GM12878 (cell line): Measurements from ENCODE around the gene ATP1A1. TPM values are rescaled to one million over a fixed set of nuclear protein-coding genes. Genes with fewer than 3 reads are reported as not detected.

Source experiments
- ATAC-seq: fragments of 200-7000 bp; cut with Tn5 transposase; 3 replicates; pipeline ENCODE4 v1.9.1; 2020; ENCODE audit warnings: mild to moderate bottlenecking, moderate library complexity
- BruUV-seq: library from RNA; stranded (reverse); fragments of 400-500 nt; replicated peaks from 2 replicates; lab custom pipeline; 2021; lab: Mats Ljungman, UMichigan
- CTCF ChIA-PET: fragments of 300-600 bp; sonication (Branson Sonifier 250); formaldehyde crosslinking; extraction: SDS; loops from one replicate; lab custom pipeline; 2021; ENCODE audit warnings: inconsistent platforms; lab: Yijun Ruan, JAX
- POLR2A ChIA-PET: fragments of 350-600 bp; formaldehyde crosslinking; extraction: SDS; loops from one replicate; lab custom pipeline; 2021; ENCODE audit warnings: inconsistent platforms; lab: Charles Lee
- RAD21 ChIA-PET: fragments of 300-600 bp; sonication (Branson Sonifier 250); formaldehyde crosslinking; loops from one replicate; lab custom pipeline; 2023; ENCODE audit warnings: antibody characterized with exemption; ENCODE audit not compliant: unreplicated experiment; lab: Charles Lee
- SMC1A ChIA-PET: fragments of 300-600 bp; sonication (Branson Sonifier 250); formaldehyde crosslinking; loops from one replicate; lab custom pipeline; 2023; ENCODE audit not compliant: unreplicated experiment, uncharacterized antibody; lab: Charles Lee
- DNase-seq: peaks from one replicate; pipeline ENCODE4 v3.0.0-alpha.2; 2011; ENCODE audit warnings: low read depth, low spot score
- FAIRE-seq: peaks from 3 replicates; lab custom pipeline; 2011; peaks lifted over from hg19 to GRCh38; lab: Jason Lieb, UNC
- H2AFZ ChIP-seq: 2 replicates; pipeline ENCODE4 v1.6.0; 2011; ENCODE audit warnings: low read depth, low read length, control low read depth; ENCODE audit not compliant: control insufficient read depth
- H3K27ac ChIP-seq: 2 replicates; pipeline ENCODE4 v1.5.1; 2011; ENCODE audit warnings: control low read depth; ENCODE audit not compliant: control insufficient read depth, insufficient read depth
- H3K27me3 ChIP-seq, 2 experiments: replicated peaks in 1 of 2; 2 replicates each; pipeline versions ENCODE4 v1.6.0 to v1.6.1; 2011; ENCODE audit warnings: low read length in 1 of 2; ENCODE audit not compliant: control insufficient read depth in 2 of 2, insufficient read depth in 2 of 2
- H3K36me3 ChIP-seq, 2 experiments: 2 replicates each; pipeline ENCODE4 v1.5.1; 2011; ENCODE audit warnings: low read length in 1 of 2; ENCODE audit not compliant: control insufficient read depth in 2 of 2, insufficient read depth in 2 of 2
- H3K4me1 ChIP-seq: 2 replicates; pipeline ENCODE4 v1.6.1; 2011; ENCODE audit warnings: mild to moderate bottlenecking, low read length, moderate library complexity, mixed read lengths; ENCODE audit not compliant: control insufficient read depth, insufficient read depth
- H3K4me2 ChIP-seq: 2 replicates; pipeline ENCODE4 v1.6.0; 2011; ENCODE audit warnings: control low read depth; ENCODE audit not compliant: control insufficient read depth, insufficient read depth
- H3K4me3 ChIP-seq: fragments of 200-600 bp; sonication (generic); 2 replicates; pipeline ENCODE4 v1.5.1; 2016
- H3K79me2 ChIP-seq: 2 replicates; pipeline ENCODE4 v1.6.0; 2011; ENCODE audit warnings: low read length; ENCODE audit not compliant: control insufficient read depth, insufficient read depth
- H3K9ac ChIP-seq: 2 replicates; pipeline ENCODE4 v1.8.0; 2011; ENCODE audit warnings: low read length, control low read depth, mixed read lengths; ENCODE audit not compliant: control insufficient read depth, insufficient read depth
- H3K9me3 ChIP-seq: replicated peaks from 3 replicates; pipeline ENCODE4 v1.5.1; 2011; ENCODE audit warnings: mild to moderate bottlenecking, low read length; ENCODE audit not compliant: control insufficient read depth, insufficient read depth
- H4K20me1 ChIP-seq: 2 replicates; pipeline ENCODE4 v1.6.0; 2011; ENCODE audit not compliant: control insufficient read depth, insufficient read depth
- ELK1 ChIP-seq: IDR thresholded peaks from 2 replicates; pipeline ENCODE4 v1.6.1; 2012; ENCODE audit warnings: low read depth, low read length, improper control_type of control experiment
- IKZF2 ChIP-seq, 2 experiments: fragments of 450-650 bp; IDR thresholded peaks; 2 replicates each; pipeline ENCODE4 v1.6.1; 2017; ENCODE audit warnings: mild to moderate bottlenecking in 2 of 2, moderate library complexity in 2 of 2
- MEF2A ChIP-seq: IDR thresholded peaks from 2 replicates; pipeline ENCODE4 v1.6.1; 2011; ENCODE audit warnings: low read depth, mild to moderate bottlenecking, low read length, moderate library complexity; ENCODE audit not compliant: insufficient read depth
- MYC ChIP-seq: IDR thresholded peaks from 2 replicates; pipeline ENCODE4 v1.6.1; 2011; ENCODE audit warnings: mild to moderate bottlenecking, low read length, moderate library complexity, inconsistent platforms; ENCODE audit not compliant: insufficient read depth, insufficient replicate concordance, insufficient read length, severe bottlenecking
- NFIC ChIP-seq: IDR thresholded peaks from 2 replicates; pipeline ENCODE4 v1.6.1; 2012; ENCODE audit warnings: low read depth, mild to moderate bottlenecking, inconsistent platforms, low read length, moderate library complexity
- RAD21 ChIP-seq: IDR thresholded peaks from 2 replicates; pipeline ENCODE4 v1.6.1; 2011; ENCODE audit warnings: mild to moderate bottlenecking, low read depth, low read length, moderate library complexity; ENCODE audit not compliant: insufficient read depth
- RBBP5 ChIP-seq: fragments of 200-600 bp; sonication (generic); conservative IDR thresholded peaks from 2 replicates; pipeline ENCODE4 v1.6.1; 2016
- SMAD1 ChIP-seq: fragments of 450-650 bp; IDR thresholded peaks from 2 replicates; pipeline ENCODE4 v1.6.1; 2018; ENCODE audit warnings: mild to moderate bottlenecking, low read depth; ENCODE audit not compliant: partially characterized antibody
- STAT3 ChIP-seq: IDR thresholded peaks from 2 replicates; pipeline ENCODE4 v1.6.1; 2011; ENCODE audit warnings: low read depth, low read length, improper control_type of control experiment
- YY1 ChIP-seq: IDR thresholded peaks from 2 replicates; pipeline ENCODE4 v1.6.1; 2011; ENCODE audit warnings: low read depth, mild to moderate bottlenecking, low read length
- ZZZ3 ChIP-seq: IDR thresholded peaks from 2 replicates; pipeline ENCODE4 v1.6.1; 2011; ENCODE audit warnings: low read depth; ENCODE audit not compliant: control insufficient read depth, insufficient read length
- WGBS: methylation state at CpG from one replicate; pipeline ENCODE4 v1.1.6; 2016; ENCODE audit warnings: low lambda C conversion rate; ENCODE audit not compliant: insufficient replicate concordance, insufficient coverage; ENCODE audit errors: missing lambda C conversion rate; 5-methylcytosine and 5-hydroxymethylcytosine counted together
- in situ Hi-C: fragments of 300-500 bp; cut with MboI; formaldehyde crosslinking; loops from 9 replicates; pipeline ENCODE4 v1.14.3; 2018; ENCODE audit warnings: mixed read lengths
- intact Hi-C: fragments of 100-400 bp; cut with micrococcal nuclease; formaldehyde crosslinking; loops from one replicate; pipeline ENCODE4 v1.14.2; 2022; ENCODE audit not compliant: unreplicated experiment
- polyA plus RNA-seq, 11 experiments: library from polyadenylated mRNA; depleted of rRNA in 4 of 11; unstranded in 6 of 11; stranded (reverse) in 5 of 11; fragments of >200 nt; fragmentation: Nextera tagmentation in 4 of 11; fragmentation: Illumina TruSeq in 1 of 11; extraction: Ambion mirVana in 4 of 11; extraction: Trizol in 1 of 11; gene quantifications; 1 replicate in 1 of 11; 2 replicates in 10 of 11; pipeline versions ENCODE4 v1.2.1 to v1.2.3, GENCODE V29; 2011 to 2016; ENCODE audit warnings: inconsistent platforms in 2 of 11, missing spikeins in 2 of 11, low read depth in 1 of 11
- total RNA-seq, 4 experiments: library from RNA; depleted of rRNA in 3 of 4; stranded (reverse); fragments of >200 nt in 3 of 4; fragmentation: Illumina TruSeq in 1 of 4; extraction: Trizol in 1 of 4; gene quantifications; 2 replicates each; pipeline versions ENCODE4 v1.2.1 to v1.2.3, GENCODE V29; 2013 to 2021
- TF ChIP-seq, protein P1 (sequence below): fragments of 450-650 bp; IDR thresholded peaks from 2 replicates; pipeline ENCODE4 v1.6.1; 2016; ENCODE audit warnings: mild to moderate bottlenecking, moderate library complexity, borderline replicate concordance
- TF ChIP-seq, protein P2 (sequence below): fragments of 450-650 bp; IDR thresholded peaks from 2 replicates; pipeline ENCODE4 v1.6.1; 2016; ENCODE audit warnings: mild to moderate bottlenecking

The ATP1A1 gene
- total and polyA plus RNA-seq, 10 of the 15 experiments (the other 5 are each of a cell fraction or from before 2014, with no cell fraction given): 113 to 566 (median 313) TPM

DNA sequence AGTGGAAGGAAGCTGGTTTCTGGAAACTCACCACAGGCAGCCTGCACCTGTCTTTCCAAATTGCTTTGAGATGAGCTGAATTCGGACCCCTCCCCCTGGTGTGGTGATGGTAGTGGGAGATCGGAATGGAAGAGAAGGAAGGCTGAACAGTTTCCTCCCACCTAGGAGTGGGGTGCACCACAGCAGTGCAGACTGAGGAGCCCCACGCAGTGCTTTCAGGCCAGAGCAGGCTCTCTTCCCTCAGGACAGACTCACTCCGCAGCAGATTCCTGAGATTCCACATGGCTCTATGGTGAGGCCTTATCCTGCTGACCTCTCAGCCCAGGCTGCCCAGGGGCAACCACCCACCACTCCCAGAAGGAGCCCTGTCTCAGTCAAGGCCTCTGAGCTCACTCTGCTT is 80.9 kb downstream of the ATP1A1 start:
- no peak overlapping the region for H3K9ac ChIP-seq
- 48% methylated on average over 4 of the region's 4 CpGs for WGBS
- H3K27ac ChIP-seq: no peak overlapping the region
- no peaks in the 10 kb centered on the region for H3K79me2 ChIP-seq
- no peak for DNase-seq
- no peaks in the 10 kb centered on the region for H3K27me3 ChIP-seq
- POLR2A ChIA-PET: no interaction called here
- in situ Hi-C loops (no loop called here), intact Hi-C loops (no loop called here)
- H4K20me1 ChIP-seq: no peaks in the 10 kb centered on the region
- H3K4me1 ChIP-seq: no peaks in the 10 kb centered on the region
- H3K4me2 ChIP-seq: no peak overlapping the region
- SMC1A ChIA-PET: no interaction called here
- H3K4me3 ChIP-seq: no peak overlapping the region
- CTCF ChIA-PET: interaction anchor here (0.7 to 1.1 kb wide), 2 partner anchors 30 to 83 kb away, joined by 3 to 4 read pairs; no protein-coding TSS in a partner anchor
- TF ChIP-seq ELK1 (no peak), YY1 (no peak), MYC (no peak), IKZF2 (IDR thresholded peaks at IDR 0.05) (no peak), SMAD1 (no peak), RAD21 (no peak), RBBP5 (no peak), MEF2A (no peak), NFIC (no peak), ZZZ3 (no peak), STAT3 (no peak)
- TF ChIP-seq, protein P1, sequence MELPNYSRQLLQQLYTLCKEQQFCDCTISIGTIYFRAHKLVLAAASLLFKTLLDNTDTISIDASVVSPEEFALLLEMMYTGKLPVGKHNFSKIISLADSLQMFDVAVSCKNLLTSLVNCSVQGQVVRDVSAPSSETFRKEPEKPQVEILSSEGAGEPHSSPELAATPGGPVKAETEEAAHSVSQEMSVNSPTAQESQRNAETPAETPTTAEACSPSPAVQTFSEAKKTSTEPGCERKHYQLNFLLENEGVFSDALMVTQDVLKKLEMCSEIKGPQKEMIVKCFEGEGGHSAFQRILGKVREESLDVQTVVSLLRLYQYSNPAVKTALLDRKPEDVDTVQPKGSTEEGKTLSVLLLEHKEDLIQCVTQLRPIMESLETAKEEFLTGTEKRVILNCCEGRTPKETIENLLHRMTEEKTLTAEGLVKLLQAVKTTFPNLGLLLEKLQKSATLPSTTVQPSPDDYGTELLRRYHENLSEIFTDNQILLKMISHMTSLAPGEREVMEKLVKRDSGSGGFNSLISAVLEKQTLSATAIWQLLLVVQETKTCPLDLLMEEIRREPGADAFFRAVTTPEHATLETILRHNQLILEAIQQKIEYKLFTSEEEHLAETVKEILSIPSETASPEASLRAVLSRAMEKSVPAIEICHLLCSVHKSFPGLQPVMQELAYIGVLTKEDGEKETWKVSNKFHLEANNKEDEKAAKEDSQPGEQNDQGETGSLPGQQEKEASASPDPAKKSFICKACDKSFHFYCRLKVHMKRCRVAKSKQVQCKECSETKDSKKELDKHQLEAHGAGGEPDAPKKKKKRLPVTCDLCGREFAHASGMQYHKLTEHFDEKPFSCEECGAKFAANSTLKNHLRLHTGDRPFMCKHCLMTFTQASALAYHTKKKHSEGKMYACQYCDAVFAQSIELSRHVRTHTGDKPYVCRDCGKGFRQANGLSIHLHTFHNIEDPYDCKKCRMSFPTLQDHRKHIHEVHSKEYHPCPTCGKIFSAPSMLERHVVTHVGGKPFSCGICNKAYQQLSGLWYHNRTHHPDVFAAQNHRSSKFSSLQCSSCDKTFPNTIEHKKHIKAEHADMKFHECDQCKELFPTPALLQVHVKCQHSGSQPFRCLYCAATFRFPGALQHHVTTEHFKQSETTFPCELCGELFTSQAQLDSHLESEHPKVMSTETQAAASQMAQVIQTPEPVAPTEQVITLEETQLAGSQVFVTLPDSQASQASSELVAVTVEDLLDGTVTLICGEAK: no peak
- TF ChIP-seq, protein P2, sequence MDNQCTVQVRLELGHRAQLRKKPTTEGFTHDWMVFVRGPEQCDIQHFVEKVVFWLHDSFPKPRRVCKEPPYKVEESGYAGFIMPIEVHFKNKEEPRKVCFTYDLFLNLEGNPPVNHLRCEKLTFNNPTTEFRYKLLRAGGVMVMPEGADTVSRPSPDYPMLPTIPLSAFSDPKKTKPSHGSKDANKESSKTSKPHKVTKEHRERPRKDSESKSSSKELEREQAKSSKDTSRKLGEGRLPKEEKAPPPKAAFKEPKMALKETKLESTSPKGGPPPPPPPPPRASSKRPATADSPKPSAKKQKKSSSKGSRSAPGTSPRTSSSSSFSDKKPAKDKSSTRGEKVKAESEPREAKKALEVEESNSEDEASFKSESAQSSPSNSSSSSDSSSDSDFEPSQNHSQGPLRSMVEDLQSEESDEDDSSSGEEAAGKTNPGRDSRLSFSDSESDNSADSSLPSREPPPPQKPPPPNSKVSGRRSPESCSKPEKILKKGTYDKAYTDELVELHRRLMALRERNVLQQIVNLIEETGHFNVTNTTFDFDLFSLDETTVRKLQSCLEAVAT: no peak
- no peak for FAIRE-seq
- H3K9me3 ChIP-seq: no peaks in the 10 kb centered on the region
- no peaks in the 10 kb centered on the region for H3K36me3 ChIP-seq
- no TSS peak for BruUV-seq
- RAD21 ChIA-PET: interaction anchor here (0.5 kb wide), 1 partner anchor 400 kb away, joined by 3 read pairs; no protein-coding TSS in a partner anchor
- no peak for ATAC-seq
- no peak overlapping the region for H2AFZ ChIP-seq
